Natural killer cell (primary cell): ENCODE results near the gene TMEM109. TPM values are rescaled to one million over a fixed set of nuclear protein-coding genes. Genes with fewer than 3 reads are reported as not detected.

Source experiments
- ATAC-seq, 3 donors: fragments of 150-1000 bp in 2 of 3; fragments of 200-7000 bp in 1 of 3; cut with Tn5 transposase; 1 replicate in 1 of 3; 2 replicates in 2 of 3; pipeline ENCODE4 v1.10.0; 2021; ENCODE audit warnings: mild to moderate bottlenecking in 2 of 3, moderate library complexity in 2 of 3
- DNase-seq, 2 donors: peaks; one replicate each; pipeline versions ENCODE4 v3.0.0 to v3.0.0-alpha.2; 2013 to 2021; ENCODE audit warnings: mixed read lengths in 1 of 2
- H3K27ac ChIP-seq: one replicate; pipeline ENCODE4 v1.5.1; 2013; ENCODE audit warnings: mild to moderate bottlenecking, low read length
- H3K27me3 ChIP-seq: one replicate; pipeline ENCODE4 v1.6.1; 2013; ENCODE audit warnings: low read length; ENCODE audit not compliant: control insufficient read depth, insufficient read depth
- H3K36me3 ChIP-seq: one replicate; pipeline ENCODE4 v1.6.1; 2013; ENCODE audit warnings: low read length; ENCODE audit not compliant: control insufficient read depth, insufficient read depth
- H3K4me1 ChIP-seq: one replicate; pipeline ENCODE4 v1.6.1; 2013; ENCODE audit warnings: low read length; ENCODE audit not compliant: control insufficient read depth, insufficient read depth
- H3K4me3 ChIP-seq: one replicate; pipeline ENCODE4 v1.5.1; 2013; ENCODE audit warnings: low read length
- H3K9me3 ChIP-seq: one replicate; pipeline ENCODE4 v1.6.1; 2013; ENCODE audit warnings: low read length; ENCODE audit not compliant: control insufficient read depth, insufficient read depth
- H3K27ac Mint-ChIP-seq, 2 donors: one replicate each; pipeline ENCODE4 v1.8.0; 2022; ENCODE audit warnings: mild to moderate bottlenecking in 2 of 2, mixed read lengths in 2 of 2, moderate library complexity in 1 of 2
- H3K27me3 Mint-ChIP-seq, 2 donors: one replicate each; pipeline ENCODE4 v1.8.0; 2022; ENCODE audit warnings: low read depth in 2 of 2, mixed read lengths in 2 of 2
- H3K36me3 Mint-ChIP-seq: one replicate; pipeline ENCODE4 v1.8.0; 2022; ENCODE audit warnings: mixed read lengths
- H3K4me1 Mint-ChIP-seq, 2 donors: one replicate each; pipeline ENCODE4 v1.8.0; 2022; ENCODE audit warnings: mixed read lengths in 2 of 2
- H3K4me3 Mint-ChIP-seq: one replicate; pipeline ENCODE4 v1.8.0; 2022; ENCODE audit warnings: mild to moderate bottlenecking, moderate library complexity, mixed read lengths
- H3K9me3 Mint-ChIP-seq, 2 donors: one replicate each; pipeline ENCODE4 v1.8.0; 2022; ENCODE audit warnings: mixed read lengths in 2 of 2
- WGBS: methylation state at CpG from one replicate; pipeline ENCODE4 v1.1.7; 2013; ENCODE audit warnings: missing lambda C conversion rate; ENCODE audit not compliant: insufficient coverage; 5-methylcytosine and 5-hydroxymethylcytosine counted together
- intact Hi-C: fragments of 100-400 bp; cut with micrococcal nuclease; formaldehyde crosslinking; loops from one replicate; pipeline ENCODE4 v1.14.2; 2022
- total RNA-seq, 4 donors: library from RNA; stranded (reverse); fragments of 120-200 nt in 1 of 4; gene quantifications; one replicate each; pipeline versions ENCODE4 v1.2.3 to v1.2.4, GENCODE V29; 2013 to 2022
- TF ChIP-seq, protein P1 (sequence below): fragments of 200-600 bp; IDR thresholded peaks from one replicate; pipeline ENCODE4 v1.8.0; 2022; ENCODE audit warnings: antibody characterized with exemption

Gene TMEM109
- total RNA-seq, 3 donors from 2014 or later (not counting 1 experiment from before 2014, with no cell fraction given) = 89.3 to 102 (median 96.8) TPM

DNA sequence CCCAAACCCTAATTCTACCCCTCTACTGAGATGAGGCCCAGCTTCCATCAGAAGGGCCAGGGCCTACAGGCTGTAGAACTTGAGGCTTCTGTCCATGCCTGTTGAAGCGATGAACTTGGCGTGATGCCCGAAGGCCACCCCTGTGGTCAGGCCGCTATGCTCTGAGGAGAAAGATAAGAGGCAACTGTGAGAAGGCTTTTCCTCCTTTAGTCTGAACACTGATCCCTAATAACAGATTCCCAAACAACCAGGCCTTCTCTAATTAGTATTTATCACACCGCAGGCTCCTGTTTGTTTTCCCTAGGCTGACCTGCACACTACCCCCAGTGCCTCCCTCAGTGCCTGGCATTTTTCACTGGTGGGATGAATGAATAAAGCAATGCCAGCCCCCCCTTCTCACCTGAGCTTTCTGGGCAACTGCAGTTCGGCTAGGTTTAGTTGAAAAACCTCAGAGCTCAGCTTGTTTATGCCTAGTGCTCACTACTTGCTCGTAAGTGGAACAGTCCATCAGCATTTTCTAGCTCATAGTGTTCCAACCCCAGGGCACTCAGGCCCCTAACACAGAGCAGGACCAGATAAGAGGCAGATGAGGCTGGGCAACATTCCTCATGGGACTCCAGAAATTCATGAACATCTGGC is 22.7 kb upstream of the TMEM109 start:
- peaks cover 2 to 12% of the 10 kb centered on the region in 2 donors for H3K4me1 Mint-ChIP-seq
- no peaks in the 10 kb centered on the region for H3K9me3 Mint-ChIP-seq
- H3K27me3 Mint-ChIP-seq = no peaks in the 10 kb centered on the region

DNA sequence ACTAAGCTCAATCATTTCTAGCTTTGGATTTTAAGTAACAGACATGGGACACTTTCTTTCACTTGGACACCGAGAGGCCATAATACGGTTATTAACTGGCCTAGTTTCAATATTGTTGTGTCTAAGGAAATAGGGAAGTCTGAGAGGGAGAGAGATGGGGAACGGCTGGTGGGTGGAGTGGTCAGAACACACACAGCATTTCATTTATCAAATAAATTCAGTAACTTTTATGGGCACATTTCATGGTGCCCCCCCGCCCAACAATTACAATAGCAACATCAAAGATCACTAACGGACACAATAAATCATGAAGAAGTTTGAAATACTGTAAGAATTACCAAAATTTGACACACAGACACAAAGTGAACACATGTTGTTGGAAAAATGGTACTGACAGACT is 18.3 kb upstream of the TMEM109 start:
- TF ChIP-seq, protein P1, sequence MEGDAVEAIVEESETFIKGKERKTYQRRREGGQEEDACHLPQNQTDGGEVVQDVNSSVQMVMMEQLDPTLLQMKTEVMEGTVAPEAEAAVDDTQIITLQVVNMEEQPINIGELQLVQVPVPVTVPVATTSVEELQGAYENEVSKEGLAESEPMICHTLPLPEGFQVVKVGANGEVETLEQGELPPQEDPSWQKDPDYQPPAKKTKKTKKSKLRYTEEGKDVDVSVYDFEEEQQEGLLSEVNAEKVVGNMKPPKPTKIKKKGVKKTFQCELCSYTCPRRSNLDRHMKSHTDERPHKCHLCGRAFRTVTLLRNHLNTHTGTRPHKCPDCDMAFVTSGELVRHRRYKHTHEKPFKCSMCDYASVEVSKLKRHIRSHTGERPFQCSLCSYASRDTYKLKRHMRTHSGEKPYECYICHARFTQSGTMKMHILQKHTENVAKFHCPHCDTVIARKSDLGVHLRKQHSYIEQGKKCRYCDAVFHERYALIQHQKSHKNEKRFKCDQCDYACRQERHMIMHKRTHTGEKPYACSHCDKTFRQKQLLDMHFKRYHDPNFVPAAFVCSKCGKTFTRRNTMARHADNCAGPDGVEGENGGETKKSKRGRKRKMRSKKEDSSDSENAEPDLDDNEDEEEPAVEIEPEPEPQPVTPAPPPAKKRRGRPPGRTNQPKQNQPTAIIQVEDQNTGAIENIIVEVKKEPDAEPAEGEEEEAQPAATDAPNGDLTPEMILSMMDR = no peak
- no peak overlapping the region for H3K27ac ChIP-seq
- ATAC-seq (no peak), DNase-seq (no peak)
- WGBS = 87% methylated on average over 2 of the region's 5 CpGs
- no peaks in the 10 kb centered on the region for H3K27me3 ChIP-seq
- intact Hi-C loops = no loop called here
- peaks cover under 1% of the 10 kb centered on the region for H3K4me1 ChIP-seq
- Mint-ChIP-seq H3K27ac (no peak overlapping the region), H3K9me3 (no peaks in the 10 kb centered on the region), H3K27me3 (no peaks in the 10 kb centered on the region), H3K36me3 (peaks cover 39% of the 10 kb centered on the region), H3K4me1 (peaks cover 0 to 5% of the 10 kb centered on the region in 2 donors), H3K4me3 (no peak overlapping the region)
- no peak overlapping the region for H3K4me3 ChIP-seq
- no peaks in the 10 kb centered on the region for H3K9me3 ChIP-seq
- H3K36me3 ChIP-seq = peaks cover 66% of the 10 kb centered on the region

More for the DNA sequence above, 22.7 kb upstream of the TMEM109 start:
- intact Hi-C loops = no loop called here
- Histone ChIP-seq H3K9me3 (no peaks in the 10 kb centered on the region), H3K4me1 (peaks cover 4% of the 10 kb centered on the region), H3K27me3 (no peaks in the 10 kb centered on the region), H3K36me3 (peaks cover 29% of the 10 kb centered on the region), H3K4me3 (no peak overlapping the region), H3K27ac (no peak overlapping the region)
- no peak for DNase-seq
- Mint-ChIP-seq H3K4me3 (no peak overlapping the region), H3K36me3 (peaks cover 18% of the 10 kb centered on the region), H3K27ac (peak overlapping the region; percentile 38 to 53)
- TF ChIP-seq, protein P1 = no peak
- WGBS = 55% methylated on average over 7 of the region's 7 CpGs
- no peak for ATAC-seq

DNA sequence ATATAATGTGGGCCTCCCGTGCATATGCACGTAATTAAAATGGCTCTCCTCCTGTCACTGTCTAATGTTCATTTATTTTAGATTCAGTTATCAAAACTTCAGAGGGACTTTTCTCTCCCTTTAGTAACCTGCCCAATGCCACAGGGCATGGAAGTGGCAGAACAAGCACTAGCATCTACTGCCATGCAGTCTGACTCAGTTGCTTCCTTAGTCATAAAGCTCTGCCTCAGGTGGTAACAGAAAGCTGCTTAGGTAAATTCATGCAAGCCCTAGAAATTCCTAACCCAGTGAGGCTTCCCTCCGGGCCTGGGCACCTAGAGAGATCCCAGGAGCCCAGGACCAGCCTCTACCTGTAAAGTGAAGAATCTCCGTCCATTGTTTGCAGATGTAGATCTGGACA is 16.5 kb upstream of the TMEM109 start:
- intact Hi-C loops = no loop called here
- no peaks in the 10 kb centered on the region for H3K4me1 ChIP-seq
- H3K4me3 ChIP-seq = no peak overlapping the region
- no peaks in the 10 kb centered on the region for H3K9me3 Mint-ChIP-seq
- DNase-seq (no peak), ATAC-seq (no peak)
- peak overlapping the region in 1 of 2 donors; percentile 41 for H3K27ac Mint-ChIP-seq
- H3K27ac ChIP-seq = no peak overlapping the region
- WGBS = 97% methylated on average over 4 of the region's 4 CpGs
- TF ChIP-seq, protein P1 = no peak
- no peaks in the 10 kb centered on the region for H3K4me1 Mint-ChIP-seq
- H3K9me3 ChIP-seq = no peaks in the 10 kb centered on the region
- H3K27me3 ChIP-seq = no peaks in the 10 kb centered on the region
- H3K27me3 Mint-ChIP-seq = no peaks in the 10 kb centered on the region
- peaks cover 39% of the 10 kb centered on the region for H3K36me3 Mint-ChIP-seq
- H3K4me3 Mint-ChIP-seq = no peak overlapping the region
- H3K36me3 ChIP-seq = peaks cover 81% of the 10 kb centered on the region
